ENCODE results near the gene ERBB2. TPM values are rescaled to one million over a fixed set of nuclear protein-coding genes. Genes with fewer than 3 reads are reported as not detected.

ERBB2 gene
- total and polyA plus RNA-seq, 2 experiments from 2014 or later = 46.2 to 196 TPM

GRCh38 chr17:39737760-39738567 lies 38.1 kb downstream of the ERBB2 start, which contains the start of gene GRB7 (continued):
- TF ChIP-seq EZH2 (IDR thresholded peaks at IDR 0.05; ENCODE audit: low read depth, unreplicated experiment) = no peak
- TF ChIP-seq ZNF331 (CRISPR knock-in tag; IDR thresholded peaks at IDR 0.05; ENCODE audit: low read depth) = no peak
- no peak for TF ChIP-seq JUNB (IDR thresholded peaks at IDR 0.05; ENCODE audit: unreplicated experiment)
- TF ChIP-seq NANOG (IDR thresholded peaks at IDR 0.05; ENCODE audit: borderline replicate concordance) = no peak
- TF ChIP-seq ZNF114 (CRISPR knock-in tag; IDR thresholded peaks at IDR 0.05) = no peak
- TF ChIP-seq CTCF (conservative IDR thresholded peaks at IDR 0.05; ENCODE audit: low read depth in 2 of 2) = no peak
- TF ChIP-seq EZH2phosphoT487 (IDR thresholded peaks at IDR 0.05; ENCODE audit: unreplicated experiment) = no peak
- peak; percentile 43 for TF ChIP-seq POLR2AphosphoS5 (IDR thresholded peaks at IDR 0.05; ENCODE audit: low read depth)

- no peaks in the 10 kb centered on the region for H4K20me1 ChIP-seq (replicated peaks; ENCODE audit: insufficient read depth)
- peaks cover 18% of the 10 kb centered on the region for H3K79me2 ChIP-seq (replicated peaks; ENCODE audit: insufficient read depth)
- peak overlapping the region; percentile 98 for H3K4me3 ChIP-seq
- no peaks in the 10 kb centered on the region for H3K36me3 ChIP-seq (ENCODE audit: insufficient read depth)
- H3K4me2 ChIP-seq = peak overlapping the region; percentile 100
- peak overlapping the region; percentile 80; the same call in 1 of the 2 replicates for H2AFZ ChIP-seq
- ATAC-seq = peak; percentile 12
- H3K9me2 ChIP-seq (ENCODE audit: insufficient read depth) = no peaks in the 10 kb centered on the region
- no peaks in the 10 kb centered on the region for H3K27me3 ChIP-seq (ENCODE audit: insufficient read depth)
- Mint-ChIP-seq H3K27me3 (ENCODE audit: insufficient read depth, low read depth, poor library complexity) (peaks cover 20% of the 10 kb centered on the region), H3K4me1 (peaks cover 41% of the 10 kb centered on the region), H3K36me3 (ENCODE audit: low read depth) (peaks cover 8% of the 10 kb centered on the region), H3K4me3 (peak overlapping the region; percentile 88), H3K9me3 (no peaks in the 10 kb centered on the region; the same call in 2 of the 3 replicates), H3K27ac (peak overlapping the region; percentile 90)
- H3F3A ChIP-seq (replicated peaks; ENCODE audit: low read depth) = peaks cover 22% of the 10 kb centered on the region
- H3K4me1 ChIP-seq (ENCODE audit: insufficient read depth) = peaks cover 33% of the 10 kb centered on the region
- H3K27ac ChIP-seq (ENCODE audit: low read depth) = peak overlapping the region; percentile 96
- DNase-seq (ENCODE audit: low spot score) = peak; percentile 79
- TF ChIP-seq ZNF114 (CRISPR knock-in tag; IDR thresholded peaks at IDR 0.05) = no peak
- no peak for TF ChIP-seq ETS1 (IDR thresholded peaks at IDR 0.05)
- TF ChIP-seq CTCF (conservative IDR thresholded peaks at IDR 0.05; ENCODE audit: low read depth in 2 of 2) = no peak
- no peak for TF ChIP-seq EZH2 (IDR thresholded peaks at IDR 0.05; ENCODE audit: low read depth, unreplicated experiment)
- TF ChIP-seq CREB1 (CRISPR knock-in tag; IDR thresholded peaks at IDR 0.05; ENCODE audit: low read depth) = no peak
- TF ChIP-seq ZNF462 (CRISPR knock-in tag; IDR thresholded peaks at IDR 0.05) = no peak
- no peak for TF ChIP-seq EZH2phosphoT487 (IDR thresholded peaks at IDR 0.05; ENCODE audit: unreplicated experiment)
- no peak for TF ChIP-seq ZNF331 (CRISPR knock-in tag; IDR thresholded peaks at IDR 0.05; ENCODE audit: low read depth)
Observed at GRCh38 chr17:39738568-39738901, 38.7 kb downstream of the ERBB2 start.

Measured in GM23338 (cell line).